ENCODE measurements around the gene EPS15.

- TF ChIP-seq CTCF (IDR thresholded peaks at IDR 0.05), result no peak
- no peak for TF ChIP-seq POLR2A (IDR thresholded peaks at IDR 0.05)
Measured at GRCh38 chr1:51518033-51518585, 957 bp downstream of the EPS15 start.
